Esophagus (tissue), 2 donors: ENCODE results near the gene CLINT1. TPM values are rescaled to one million over a fixed set of nuclear protein-coding genes. Genes with fewer than 3 reads are reported as not detected.

Source experiments
- H3K27ac ChIP-seq, 2 donors: one replicate each; pipeline ENCODE4 v1.5.1; 2013; ENCODE audit warnings: low read depth in 2 of 2, mild to moderate bottlenecking in 2 of 2, inconsistent platforms in 1 of 2, low read length in 1 of 2, moderate library complexity in 1 of 2
- H3K27me3 ChIP-seq, 2 donors: one replicate each; pipeline ENCODE4 v1.6.1; 2013; ENCODE audit warnings: low read length in 2 of 2, control low read depth in 1 of 2, mild to moderate bottlenecking in 1 of 2; ENCODE audit not compliant: insufficient read depth in 2 of 2, control insufficient read depth in 1 of 2
- H3K36me3 ChIP-seq, 2 donors: one replicate each; pipeline ENCODE4 v1.6.1; 2013; ENCODE audit warnings: low read length in 1 of 2; ENCODE audit not compliant: control insufficient read depth in 2 of 2, insufficient read depth in 2 of 2
- H3K4me1 ChIP-seq, 2 donors: one replicate each; pipeline ENCODE4 v1.6.1; 2013; ENCODE audit warnings: low read length in 1 of 2; ENCODE audit not compliant: control insufficient read depth in 2 of 2, insufficient read depth in 2 of 2
- H3K4me3 ChIP-seq, 2 donors: one replicate each; pipeline ENCODE4 v1.5.1; 2013; ENCODE audit warnings: low read length in 2 of 2, mild to moderate bottlenecking in 2 of 2, low read depth in 1 of 2, moderate library complexity in 1 of 2
- H3K9me3 ChIP-seq, 2 donors: one replicate each; pipeline ENCODE4 v1.6.1; 2013; ENCODE audit warnings: mild to moderate bottlenecking in 2 of 2, low read depth in 1 of 2, low read length in 1 of 2, moderate library complexity in 1 of 2; ENCODE audit not compliant: control insufficient read depth in 2 of 2, insufficient read depth in 1 of 2
- WGBS, 2 donors: extraction: QIAGEN DNeasy Blood & Tissue Kit; methylation state at CpG; one replicate each; pipeline ENCODE4 v1.1.7; 2013; 5-methylcytosine and 5-hydroxymethylcytosine counted together
- polyA plus RNA-seq, 2 donors: library from polyadenylated mRNA; stranded (reverse); fragments of 200-250 nt; gene quantifications; one replicate each; pipeline ENCODE4 v1.2.3, GENCODE V29; 2013
- donor health status: healthy with polysubstance abuse.
- donor health status: Bipolar disorder and iron deficiency.

Gene CLINT1
- polyA plus RNA-seq, 2 donors = 59.1 to 75.2 TPM

GRCh38 chr5:157808043-157808442 is 50.9 kb downstream of the CLINT1 start:
- no peaks in the 10 kb centered on the region for H3K4me1 ChIP-seq
- peaks cover 0 to 2% of the 10 kb centered on the region in 2 donors for H3K9me3 ChIP-seq
- no peak overlapping the region for H3K4me3 ChIP-seq
- H3K27me3 ChIP-seq = no peaks in the 10 kb centered on the region
- WGBS, 2 donors = 91% methylated on average over 2 of the region's 2 CpGs
- no peak overlapping the region for H3K27ac ChIP-seq
- peaks cover 0 to 3% of the 10 kb centered on the region in 2 donors for H3K36me3 ChIP-seq

- Histone ChIP-seq H3K27ac (no peak overlapping the region), H3K4me1 (no peaks in the 10 kb centered on the region), H3K36me3 (peaks cover 0 to 3% of the 10 kb centered on the region in 2 donors), H3K4me3 (no peak overlapping the region), H3K27me3 (no peaks in the 10 kb centered on the region), H3K9me3 (peaks cover 0 to 2% of the 10 kb centered on the region in 2 donors)
- 98% methylated on average over 6 of the region's 6 CpGs for WGBS, 2 donors
Observed at GRCh38 chr5:157802736-157803135, 56.2 kb downstream of the CLINT1 start.

DNA sequence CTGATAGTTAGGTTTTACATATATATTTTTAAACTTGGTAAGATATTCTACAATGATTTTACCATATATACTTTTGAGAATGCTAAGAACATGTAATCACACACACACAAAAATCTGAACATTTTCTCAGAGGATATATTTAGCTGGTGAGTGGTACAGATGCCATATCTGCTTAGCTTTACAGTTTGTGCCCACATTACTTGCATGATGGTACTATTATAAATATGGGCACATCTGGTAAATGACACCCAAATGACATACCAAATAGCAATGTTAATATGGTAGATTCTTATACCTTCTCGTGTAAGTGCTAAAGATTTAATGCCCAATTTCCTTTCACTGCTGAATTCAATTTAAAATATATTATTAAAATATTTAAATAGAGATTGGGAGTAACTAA is 58.8 kb downstream of the CLINT1 start:
- Histone ChIP-seq H3K4me3 (no peak overlapping the region), H3K27me3 (no peaks in the 10 kb centered on the region), H3K27ac (no peak overlapping the region), H3K9me3 (no peaks in the 10 kb centered on the region), H3K36me3 (peaks cover 0 to 2% of the 10 kb centered on the region in 2 donors), H3K4me1 (no peaks in the 10 kb centered on the region)
- 78 to 83% methylated on average over 1 of the region's 1 CpG for WGBS, 2 donors

GRCh38 chr5:157799578-157799977 is 59.4 kb downstream of the CLINT1 start:
- peaks cover 0 to 2% of the 10 kb centered on the region in 2 donors for H3K36me3 ChIP-seq
- no peaks in the 10 kb centered on the region for H3K9me3 ChIP-seq
- H3K27me3 ChIP-seq = no peaks in the 10 kb centered on the region
- H3K4me3 ChIP-seq = no peak overlapping the region
- H3K4me1 ChIP-seq = no peaks in the 10 kb centered on the region
- no peak overlapping the region for H3K27ac ChIP-seq
- WGBS, 2 donors = 93 to 95% methylated on average over 1 of the region's 1 CpG

DNA sequence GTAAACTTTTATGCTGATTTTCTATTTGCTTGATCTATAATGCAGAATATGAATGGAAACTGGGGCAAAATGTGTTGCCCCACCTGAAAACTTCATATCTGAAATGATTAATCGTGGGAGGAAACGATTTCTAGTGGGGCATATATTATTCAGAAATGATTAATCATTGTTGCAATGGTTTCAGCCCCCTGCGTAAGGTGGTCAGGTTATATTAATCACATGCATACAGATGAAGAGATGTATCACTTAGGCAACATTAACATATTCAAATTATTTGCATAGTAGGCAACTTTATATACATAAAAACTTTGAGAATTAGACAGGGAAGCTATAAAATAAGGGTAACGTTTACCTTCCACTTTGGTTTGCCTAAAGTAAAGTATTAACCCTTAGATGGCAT is 65.6 kb downstream of the CLINT1 start:
- Histone ChIP-seq H3K27me3 (no peaks in the 10 kb centered on the region), H3K36me3 (peaks cover 0 to 5% of the 10 kb centered on the region in 2 donors), H3K4me1 (no peaks in the 10 kb centered on the region), H3K4me3 (no peak overlapping the region), H3K9me3 (no peaks in the 10 kb centered on the region), H3K27ac (no peak overlapping the region)
- 62 to 69% methylated on average over 4 of the region's 4 CpGs for WGBS, 2 donors

- Histone ChIP-seq H3K27me3 (no peaks in the 10 kb centered on the region), H3K36me3 (peaks cover 0 to 4% of the 10 kb centered on the region in 2 donors)
- 92% methylated on average over 3 of the region's 3 CpGs for WGBS, 2 donors
Observed at GRCh38 chr5:157785801-157786200, 73.1 kb downstream of the CLINT1 start.

DNA sequence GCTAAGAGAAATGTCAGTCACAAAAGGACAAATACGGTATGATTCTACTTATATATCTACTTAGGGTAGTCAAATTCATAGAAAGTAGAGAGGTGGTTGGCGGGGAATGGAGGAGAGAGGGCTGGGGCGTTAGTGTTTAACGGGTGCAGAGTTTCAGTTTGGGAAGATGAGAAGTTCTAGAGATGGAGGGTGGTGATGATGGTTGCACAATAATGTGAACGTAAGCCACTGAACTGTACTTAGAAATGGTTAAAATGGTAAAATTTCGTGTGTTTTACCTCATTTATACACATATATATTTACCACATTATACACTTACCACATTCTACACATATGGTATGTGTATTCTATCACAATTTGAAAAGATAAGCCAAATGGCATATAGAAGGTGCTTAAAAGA is 79.7 kb downstream of the CLINT1 start:
- no peak overlapping the region for H3K27ac ChIP-seq
- H3K36me3 ChIP-seq = no peaks in the 10 kb centered on the region
- H3K4me3 ChIP-seq = no peak overlapping the region
- H3K4me1 ChIP-seq = no peaks in the 10 kb centered on the region
- WGBS, 2 donors = 86 to 88% methylated on average over 6 of the region's 6 CpGs
- no peaks in the 10 kb centered on the region for H3K27me3 ChIP-seq
- no peaks in the 10 kb centered on the region for H3K9me3 ChIP-seq

More at GRCh38 chr5:157785801-157786200, 73.1 kb downstream of the CLINT1 start:
- Histone ChIP-seq H3K27ac (no peak overlapping the region), H3K4me1 (no peaks in the 10 kb centered on the region), H3K9me3 (no peaks in the 10 kb centered on the region), H3K4me3 (no peak overlapping the region)

GRCh38 chr5:157778121-157778805 is 80.7 kb downstream of the CLINT1 start:
- Histone ChIP-seq H3K27me3 (no peaks in the 10 kb centered on the region), H3K27ac (no peak overlapping the region), H3K36me3 (no peaks in the 10 kb centered on the region), H3K4me3 (no peak overlapping the region), H3K9me3 (no peaks in the 10 kb centered on the region), H3K4me1 (no peaks in the 10 kb centered on the region)
- WGBS, 2 donors = 58 to 63% methylated on average over 8 of the region's 8 CpGs

DNA sequence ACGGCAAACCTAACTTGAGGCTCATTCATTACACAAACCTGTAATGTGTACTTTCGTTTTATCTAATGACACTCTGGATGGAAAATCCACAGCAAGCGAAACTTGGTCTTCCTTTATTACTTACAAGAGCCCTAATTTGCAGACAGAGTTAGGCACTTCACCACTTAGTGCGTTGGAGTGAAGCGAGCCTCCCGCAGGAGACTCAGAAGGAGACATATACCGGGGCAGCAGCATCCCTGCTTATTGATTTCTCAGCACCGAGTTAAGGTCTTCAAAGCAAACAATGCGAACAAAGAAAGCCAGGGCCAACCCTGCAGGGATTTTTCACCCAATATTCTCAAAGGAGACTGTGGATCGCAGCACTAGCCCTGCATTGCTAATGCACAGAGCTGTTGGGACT is 86.8 kb downstream of the CLINT1 start:
- no peaks in the 10 kb centered on the region for H3K27me3 ChIP-seq
- 66 to 80% methylated on average over 10 of the region's 10 CpGs for WGBS, 2 donors

DNA sequence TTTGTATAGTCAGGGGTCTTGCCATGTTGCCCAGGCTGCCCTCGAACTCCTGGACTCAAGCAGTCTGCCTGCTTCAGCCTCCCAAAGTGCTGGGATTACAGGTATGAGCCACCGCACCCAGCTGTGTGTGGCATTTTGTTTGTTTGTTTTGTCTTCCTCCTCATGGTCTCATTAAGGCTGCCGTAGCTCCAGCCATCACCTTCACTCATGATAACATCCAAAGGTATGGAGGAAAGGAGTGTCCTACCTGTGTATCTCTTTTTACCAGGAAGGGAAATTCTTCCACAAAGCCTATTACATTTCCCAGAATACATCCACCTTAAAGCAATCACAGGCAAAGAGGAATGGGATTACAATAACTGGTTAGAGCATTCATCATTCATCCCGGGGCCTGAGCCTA is 88.3 kb downstream of the CLINT1 start:
- no peak overlapping the region for H3K4me3 ChIP-seq
- WGBS, 2 donors = 89 to 93% methylated on average over 4 of the region's 4 CpGs
- no peaks in the 10 kb centered on the region for H3K4me1 ChIP-seq
- no peaks in the 10 kb centered on the region for H3K9me3 ChIP-seq
- no peaks in the 10 kb centered on the region for H3K27me3 ChIP-seq
- no peak overlapping the region for H3K27ac ChIP-seq
- no peaks in the 10 kb centered on the region for H3K36me3 ChIP-seq

More for the DNA sequence above, 86.8 kb downstream of the CLINT1 start:
- Histone ChIP-seq H3K4me1 (no peaks in the 10 kb centered on the region), H3K36me3 (no peaks in the 10 kb centered on the region), H3K9me3 (no peaks in the 10 kb centered on the region), H3K4me3 (no peak overlapping the region), H3K27ac (no peak overlapping the region)
